Smooth muscle cell of the brain vasculature (primary cell): ENCODE data around the gene TPTE2.
"Not testable (repeated sequence)": the region's sequence is repeated elsewhere in the genome, so short reads cannot be mapped to it uniquely, and the experiment has no call there.

Experiments used
- DNase-seq: peaks from one replicate; pipeline ENCODE4 v3.0.0-alpha.2; 2012; ENCODE audit warnings: low read depth, low spot score

The TPTE2 gene

DNA sequence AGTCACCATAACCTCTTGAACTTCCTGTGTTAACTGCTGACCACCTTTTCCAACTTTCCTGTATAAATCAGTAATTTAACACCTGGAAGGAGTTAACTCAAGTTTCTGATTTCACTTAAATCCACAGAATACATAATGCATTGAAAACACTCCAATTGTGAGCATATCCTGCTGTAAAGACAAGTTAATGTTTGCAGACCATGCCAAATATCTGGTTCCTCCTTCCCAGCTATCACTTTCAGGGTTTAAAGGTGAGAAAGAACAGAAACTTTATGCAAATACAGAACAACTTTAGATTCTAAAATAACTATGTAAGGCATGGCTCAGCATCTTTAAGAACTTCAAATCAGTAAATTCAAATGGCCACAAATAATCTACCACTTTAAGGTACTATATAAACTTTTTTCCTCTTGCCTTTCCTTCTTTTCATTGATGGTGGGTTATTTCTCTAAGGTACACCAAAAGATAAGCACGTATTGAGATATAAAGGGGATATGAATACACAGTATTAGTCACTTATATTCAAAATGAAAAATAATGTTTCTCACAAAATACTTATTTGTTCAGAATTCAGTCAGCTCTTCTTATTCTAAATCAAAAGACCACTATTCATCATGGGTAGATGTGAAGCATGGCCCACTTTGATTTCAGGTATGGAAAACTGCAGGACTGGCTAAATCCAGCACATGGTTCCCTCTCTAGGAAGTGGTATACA is 6.6 kb upstream of the TPTE2 start:
- DNase-seq = no peak

DNA sequence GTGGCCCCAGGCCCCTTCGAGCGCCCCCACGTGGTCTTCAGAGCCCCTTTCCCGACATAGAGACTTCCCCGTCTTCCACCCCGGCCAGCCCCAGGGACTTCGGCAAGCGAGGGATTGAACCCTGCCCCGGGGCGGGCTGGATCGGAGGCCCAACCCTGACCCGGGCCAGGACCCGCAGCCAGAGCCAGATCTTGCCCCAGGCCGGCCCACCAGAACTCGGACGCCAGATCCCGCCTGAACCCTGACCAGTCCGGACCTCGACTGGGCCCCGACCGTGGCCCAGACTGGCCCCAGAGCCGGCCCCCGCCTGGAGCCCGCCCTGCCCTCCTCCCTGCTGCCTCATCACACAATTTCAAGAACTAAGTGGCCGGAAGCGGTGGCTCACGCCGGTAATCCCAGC is 253 bp upstream of the TPTE2 start:
- DNase-seq = no peak

- DNase-seq = not testable (repeated sequence)
These were observed 660 bp downstream of the TPTE2 start for GRCh38 chr13:19560672-19561071.

DNA sequence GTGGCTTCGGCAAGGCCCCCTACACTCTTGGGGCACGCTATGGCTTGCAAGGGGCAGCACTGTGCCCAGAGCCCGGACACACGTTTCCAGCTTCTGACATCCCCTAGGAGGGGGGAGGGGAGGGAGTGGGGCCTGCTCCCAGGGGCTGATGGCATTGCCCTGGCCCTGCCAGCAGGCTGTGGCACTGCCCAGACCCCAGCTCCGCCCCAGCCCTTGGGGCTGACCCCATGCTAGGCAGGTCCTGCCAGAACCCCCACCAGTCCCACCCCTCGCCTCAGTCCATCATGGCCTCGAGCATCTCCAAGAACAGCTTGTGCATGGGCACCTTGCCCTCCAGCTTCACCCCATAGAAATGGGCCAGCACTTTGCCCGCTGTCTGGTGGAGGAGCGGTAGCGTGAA is 1.6 kb downstream of the TPTE2 start:
- DNase-seq = not testable (repeated sequence)

GRCh38 chr13:19557287-19557686 is 4.0 kb downstream of the TPTE2 start:
- not testable (repeated sequence) for DNase-seq

- DNase-seq = not testable (repeated sequence)
These were observed 12.1 kb downstream of the TPTE2 start for GRCh38 chr13:19549245-19549644.

- not testable (repeated sequence) for DNase-seq
These were observed 35.7 kb downstream of the TPTE2 start for GRCh38 chr13:19525634-19526033.

DNA sequence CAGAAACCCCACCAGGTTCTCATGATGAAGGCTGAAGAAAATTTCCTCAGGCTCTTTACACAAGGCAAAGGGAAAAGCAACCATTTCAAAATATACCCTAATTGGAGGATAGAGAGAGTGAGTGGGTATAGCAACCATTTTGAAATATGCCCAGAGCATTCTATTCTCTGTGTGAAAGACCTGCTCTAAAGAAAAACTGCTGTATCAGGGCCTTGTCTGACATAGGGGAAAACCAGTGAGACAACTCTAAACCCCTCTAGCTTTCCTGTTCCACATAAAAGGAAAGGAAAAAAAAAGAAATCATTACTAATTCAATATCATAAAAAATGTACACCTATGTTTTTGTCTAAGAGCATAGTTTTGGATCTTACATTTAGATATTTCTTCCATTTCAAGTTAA is 42.3 kb downstream of the TPTE2 start:
- no peak for DNase-seq

DNA sequence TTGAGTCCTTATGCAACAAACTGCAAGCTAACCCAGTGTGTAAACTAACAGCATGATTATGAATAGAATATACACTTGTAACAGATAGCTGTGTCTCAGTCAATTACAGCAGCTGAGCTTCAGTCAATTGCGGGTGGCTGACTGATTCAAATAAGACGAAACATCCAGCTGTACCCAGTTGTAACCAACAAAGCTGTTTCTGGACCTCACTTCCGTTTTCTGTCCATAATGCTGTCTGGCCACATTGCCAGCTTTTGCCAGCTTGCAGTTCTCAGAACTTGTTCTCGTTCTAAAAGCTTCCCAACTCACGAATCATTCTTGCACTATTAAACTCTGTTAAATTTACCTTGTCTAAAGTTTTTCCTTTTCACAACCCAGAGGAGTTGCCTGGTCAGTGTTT is 53.7 kb downstream of the TPTE2 start:
- DNase-seq = not testable (repeated sequence)

GRCh38 chr13:19460126-19460525 is 101.2 kb downstream of the TPTE2 start:
- DNase-seq = not testable (repeated sequence)

DNA sequence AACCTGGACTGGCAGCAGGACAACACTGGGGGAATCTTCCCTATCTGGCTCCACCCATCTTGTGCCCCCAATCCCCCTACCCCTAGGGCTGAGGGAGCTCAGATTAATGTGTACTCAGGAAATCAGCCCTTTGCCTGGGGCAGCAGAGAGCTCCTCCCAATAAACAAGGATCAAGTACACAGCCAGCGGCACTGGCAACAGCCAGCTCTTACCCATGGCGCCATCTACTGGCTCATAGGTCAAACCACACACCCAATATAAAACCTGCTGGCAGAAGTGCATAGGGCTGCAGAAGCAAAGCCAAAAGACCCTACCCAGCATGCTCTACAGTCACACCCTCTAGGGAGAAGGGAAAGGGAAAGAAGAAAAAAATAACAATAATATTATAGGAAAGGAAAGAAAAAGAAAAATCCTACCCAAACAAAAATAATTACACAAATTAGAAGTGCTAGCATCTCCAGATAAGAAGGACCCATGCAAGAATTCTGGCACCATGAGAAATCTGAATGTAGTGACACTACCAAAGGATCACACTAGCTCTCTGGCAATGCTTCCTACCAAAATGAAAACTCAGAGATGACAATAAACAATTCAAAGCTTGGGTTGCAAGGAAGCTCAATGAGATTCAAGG is 122.2 kb downstream of the TPTE2 start:
- DNase-seq = not testable (repeated sequence)

DNA sequence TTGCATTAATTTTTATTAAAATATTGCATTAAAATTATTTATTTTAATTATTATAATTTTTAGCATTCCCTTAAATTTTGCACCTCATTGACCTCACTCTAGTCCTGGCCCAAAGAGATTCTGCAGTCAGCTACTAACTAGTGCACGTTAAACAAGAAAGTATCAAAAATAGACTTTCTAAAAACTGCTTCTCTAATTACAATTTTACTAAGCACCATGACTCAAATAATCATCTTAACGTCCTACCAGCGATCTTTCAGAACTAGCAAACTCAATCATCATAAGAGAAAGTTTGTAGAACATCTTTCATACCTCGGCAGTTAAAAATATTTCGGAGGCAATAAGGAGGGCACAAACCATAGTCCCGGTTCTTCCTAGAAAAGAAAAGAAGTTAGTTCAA is 123.6 kb downstream of the TPTE2 start:
- not testable (repeated sequence) for DNase-seq

DNA sequence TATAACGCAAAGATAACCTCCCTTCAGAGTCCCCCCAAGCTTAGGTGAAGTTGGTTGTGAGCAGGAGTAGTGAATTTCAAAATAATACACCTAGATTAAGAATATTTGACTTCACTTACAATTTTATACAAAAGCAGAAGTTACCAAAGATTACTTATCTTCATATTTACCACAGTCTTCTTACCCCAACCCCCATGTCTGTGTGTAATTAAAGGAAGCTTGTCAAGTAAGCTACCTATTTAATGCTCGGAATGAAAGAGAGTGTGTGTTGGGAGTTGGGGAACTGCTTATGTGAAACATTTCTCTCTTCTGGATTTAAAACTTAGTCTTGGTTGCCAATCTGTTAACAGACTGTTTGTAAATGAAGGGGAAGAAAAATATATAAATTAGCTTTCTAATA is 139.1 kb downstream of the TPTE2 start:
- not testable (repeated sequence) for DNase-seq

- DNase-seq = not testable (repeated sequence)
These were observed 148.8 kb downstream of the TPTE2 start for GRCh38 chr13:19412494-19412893.

GRCh38 chr13:19382746-19383511 is 178.4 kb downstream of the TPTE2 start:
- not testable (repeated sequence) for DNase-seq

DNA sequence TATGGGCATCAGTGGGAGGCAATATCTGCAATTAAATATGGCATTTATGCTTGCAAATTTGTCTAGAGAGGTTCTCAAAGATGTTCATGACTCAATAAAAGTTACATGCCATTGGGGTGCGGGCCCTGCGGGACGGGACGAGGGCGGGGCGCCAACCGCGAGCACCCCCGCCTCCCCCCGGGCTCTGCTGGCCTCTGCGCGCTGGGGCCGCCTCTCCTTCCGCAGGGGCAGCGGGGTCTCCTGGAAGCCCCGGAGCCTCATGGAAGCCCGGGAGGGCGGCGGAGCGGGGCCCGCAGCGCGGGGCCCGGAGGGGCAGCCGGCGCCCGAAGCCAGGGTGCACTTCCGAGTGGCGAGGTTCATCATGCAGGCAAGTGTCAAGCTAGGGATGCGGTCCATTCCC is 179.2 kb downstream of the TPTE2 start:
- DNase-seq = no peak
